ENCODE results near the gene C2orf49.
A peak's percentile ranks its signal among the peaks of the same experiment; 100 is the strongest.

Gene C2orf49

GRCh38 chr2:105384216-105384615 lies 46.9 kb downstream of the C2orf49 start:
- DNase-seq: no peak

- no peak for DNase-seq
These were observed 47.5 kb downstream of the C2orf49 start for GRCh38 chr2:105384861-105385260.

DNA sequence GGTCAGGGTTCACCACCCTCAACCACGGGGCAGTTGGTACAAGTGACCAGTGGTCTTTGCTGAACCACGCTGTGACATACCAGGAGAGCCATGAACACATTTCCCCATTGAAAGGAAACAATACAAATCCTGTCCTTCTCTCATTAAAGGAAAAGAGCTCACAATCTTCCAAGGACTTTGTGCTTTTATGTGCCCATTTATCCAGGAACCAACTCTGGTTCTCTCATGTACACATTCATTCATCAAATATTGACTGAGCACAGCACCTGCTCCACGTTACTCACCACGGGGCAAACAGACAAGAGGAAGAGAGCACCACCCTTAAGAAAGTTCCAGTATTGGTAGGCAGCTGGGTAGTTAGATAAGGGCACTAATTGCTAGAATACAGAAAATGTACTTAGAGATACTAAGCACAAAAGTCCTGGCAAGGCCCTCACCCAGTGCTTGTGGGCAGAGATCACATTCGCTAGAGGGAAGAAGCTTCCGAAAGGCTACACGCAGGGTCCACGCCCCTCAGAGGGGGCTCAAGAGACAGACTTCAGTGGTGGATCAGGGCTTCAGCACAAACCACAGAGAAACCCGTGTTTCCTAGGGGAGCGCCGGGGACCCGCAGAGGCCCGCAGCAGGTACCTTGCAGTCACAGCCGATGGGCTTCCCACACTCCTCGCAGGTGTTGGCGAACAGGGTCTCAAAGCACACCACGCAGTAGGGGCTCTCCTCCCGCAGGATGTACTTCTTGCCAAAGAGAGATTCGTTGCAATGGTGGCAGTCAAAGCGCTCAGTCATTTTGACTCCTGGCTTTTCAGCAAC lies 48.6 kb downstream of the C2orf49 start:
- no peak for DNase-seq

DNA sequence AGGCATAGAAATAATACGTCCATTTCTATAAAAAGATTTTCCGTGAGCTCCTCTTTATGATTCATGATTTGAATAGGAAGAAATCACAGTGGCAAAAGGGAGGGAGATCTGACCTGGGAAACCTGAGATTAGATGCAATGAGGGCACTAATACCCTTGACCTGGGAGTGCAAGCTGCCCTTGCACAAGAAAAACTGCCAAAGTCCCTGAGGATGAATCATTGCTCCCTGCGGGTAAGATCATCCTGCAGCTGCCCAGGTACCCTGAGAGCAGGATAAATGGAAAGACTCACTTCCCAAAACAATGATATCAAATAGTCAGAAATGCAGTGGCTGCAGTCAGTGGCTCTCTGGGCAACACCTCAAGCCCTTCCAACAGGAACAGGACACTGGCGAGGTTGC lies 49.9 kb downstream of the C2orf49 start:
- no peak for DNase-seq

DNA sequence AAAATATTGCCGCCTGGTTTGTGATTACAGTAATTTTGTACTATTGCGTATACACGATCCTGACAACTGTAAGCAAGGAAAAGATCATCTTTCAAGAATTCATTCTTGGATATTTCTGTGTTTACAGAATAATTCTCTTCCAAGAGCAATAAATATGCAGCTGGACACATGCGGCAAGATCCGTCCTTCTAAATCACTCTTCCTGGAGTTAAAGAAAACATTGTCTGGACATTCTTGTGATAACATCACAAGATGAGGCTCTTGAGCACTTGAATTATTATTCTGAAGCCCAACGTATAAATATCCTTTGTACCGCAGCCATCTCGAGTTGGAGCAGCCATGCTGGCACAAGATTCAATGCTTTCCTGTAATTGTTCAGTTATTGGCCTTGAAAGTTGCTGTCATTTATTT lies 51.6 kb downstream of the C2orf49 start:
- DNase-seq: no peak

GRCh38 chr2:105390454-105390853 lies 53.1 kb downstream of the C2orf49 start:
- DNase-seq: no peak

DNA sequence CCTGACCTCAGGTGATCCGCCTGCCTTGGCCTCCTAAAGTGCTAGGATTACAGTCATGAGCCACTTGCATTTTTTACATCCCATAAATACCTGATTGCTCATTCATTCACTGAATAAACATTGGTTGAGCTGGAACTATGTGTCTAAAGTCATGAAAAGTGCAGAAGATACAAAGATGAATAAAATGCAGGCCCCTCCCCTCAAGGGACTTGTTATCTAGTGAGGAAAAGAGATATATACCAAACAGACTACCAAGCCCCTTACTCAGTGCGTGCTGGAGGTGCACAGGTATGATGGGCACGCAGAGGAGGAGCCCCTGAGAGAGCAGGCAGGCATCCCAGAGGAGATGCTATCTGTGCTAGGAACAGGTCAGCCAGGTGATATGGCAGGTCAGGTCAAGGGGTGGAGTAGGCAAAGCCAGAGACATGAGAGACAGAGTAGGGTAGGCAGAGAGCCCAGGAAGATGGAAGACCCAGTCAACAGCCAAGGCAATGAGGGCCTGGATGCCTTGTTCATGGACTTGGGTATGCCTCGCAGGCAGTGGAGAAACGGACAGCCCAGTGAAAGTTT lies 53.8 kb downstream of the C2orf49 start:
- no peak for DNase-seq

- no peak for DNase-seq
These were observed 54.7 kb downstream of the C2orf49 start for GRCh38 chr2:105391763-105392662.

DNA sequence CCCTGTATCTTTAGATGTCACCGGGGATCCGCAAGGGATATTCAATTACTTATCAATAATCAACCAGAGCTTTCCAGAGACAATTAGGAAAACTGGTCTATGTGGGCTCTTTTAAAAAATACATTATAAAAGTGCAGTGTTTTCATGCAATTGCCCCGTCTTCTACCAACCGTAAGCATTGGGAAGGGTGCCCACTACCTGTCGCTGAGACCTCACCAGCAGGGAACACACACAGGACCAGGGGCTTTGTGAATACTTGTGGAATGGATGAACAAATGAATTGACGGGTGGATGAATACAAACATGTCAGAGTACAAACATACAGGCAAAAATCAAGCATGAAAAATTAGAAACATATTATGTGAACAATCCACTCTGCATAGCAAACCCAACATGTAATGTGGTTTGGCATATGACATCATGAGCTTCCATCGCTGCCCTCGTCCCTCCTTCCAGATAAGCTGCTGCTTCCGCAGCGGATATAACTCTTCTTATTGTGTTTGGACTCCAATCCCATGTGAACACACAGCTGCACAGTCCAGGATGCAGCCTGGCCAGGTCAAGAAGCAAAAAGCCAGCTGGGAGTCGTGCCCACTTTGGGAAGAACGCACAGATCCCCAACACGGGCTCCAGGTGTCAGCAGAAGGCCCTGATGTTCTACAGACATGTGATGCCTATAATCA lies 56.2 kb downstream of the C2orf49 start:
- no peak for DNase-seq

DNA sequence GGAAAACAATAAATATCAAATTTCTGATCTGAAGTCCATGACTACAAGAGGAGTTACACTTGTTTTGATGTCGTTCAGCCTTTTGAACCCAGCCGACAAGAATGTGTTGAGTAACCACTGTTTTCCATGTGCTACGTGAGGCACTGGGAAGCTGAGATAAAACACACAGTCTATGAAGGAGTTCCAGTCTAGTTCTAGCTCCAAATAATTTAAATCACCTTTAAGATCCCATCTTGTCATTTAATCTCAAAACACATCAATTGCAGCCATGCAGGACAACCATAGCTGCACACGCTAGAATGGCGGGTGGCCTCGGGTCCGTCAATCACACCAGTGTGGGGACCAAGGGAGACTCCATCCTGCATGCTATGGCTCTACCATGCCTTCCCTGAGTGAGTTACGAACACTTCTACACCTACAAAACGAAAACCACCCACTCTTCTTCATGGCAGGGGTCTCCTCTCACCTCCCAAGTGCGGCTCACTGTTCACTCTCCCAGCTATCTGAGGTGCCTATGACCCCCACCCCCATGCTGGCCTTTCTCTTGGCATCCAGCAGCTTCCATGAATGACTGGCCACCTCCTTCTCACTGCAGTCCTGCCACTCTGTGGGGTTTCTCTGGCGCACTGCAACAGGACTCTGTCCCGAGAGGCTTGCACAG lies 57.7 kb downstream of the C2orf49 start:
- no peak for DNase-seq

- no peak for DNase-seq
These were observed 58.4 kb downstream of the C2orf49 start for GRCh38 chr2:105395691-105396090.

DNA sequence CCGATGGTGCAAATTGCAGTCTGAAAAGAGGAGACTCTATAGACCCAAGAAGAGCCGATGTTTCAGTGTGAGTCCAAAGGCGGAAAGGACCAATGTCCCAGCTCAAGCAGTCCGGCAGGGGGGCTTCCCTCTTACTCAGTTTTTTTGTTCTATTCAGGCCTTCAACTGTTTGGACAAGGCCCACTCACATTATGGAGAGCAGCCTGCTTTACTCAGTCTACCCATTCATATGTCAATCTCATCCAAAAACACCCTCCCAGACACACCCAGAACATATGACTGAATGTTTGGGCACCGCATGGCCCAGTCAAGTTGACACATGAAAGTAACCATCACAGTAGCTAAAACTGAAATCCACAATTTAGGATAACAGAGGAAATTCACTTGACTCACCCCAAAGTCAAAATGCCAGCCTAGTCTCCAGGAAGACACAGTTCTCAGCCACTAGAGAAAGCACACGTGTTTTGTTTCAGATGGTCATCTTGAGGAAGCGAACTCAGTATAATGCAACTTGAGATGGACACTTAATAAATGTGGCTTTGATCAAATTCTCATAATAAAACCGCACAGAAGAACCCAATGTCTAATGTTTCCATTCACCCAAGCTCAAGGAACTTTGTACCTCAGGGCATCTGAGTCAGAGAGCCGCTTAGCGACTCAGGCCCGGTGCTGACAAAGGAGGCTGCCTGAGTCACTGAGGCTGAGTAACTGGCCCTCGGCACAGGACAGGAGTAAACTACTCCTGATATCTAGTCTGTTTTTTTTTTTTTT lies 59.1 kb downstream of the C2orf49 start:
- peak; percentile 51 for DNase-seq

DNA sequence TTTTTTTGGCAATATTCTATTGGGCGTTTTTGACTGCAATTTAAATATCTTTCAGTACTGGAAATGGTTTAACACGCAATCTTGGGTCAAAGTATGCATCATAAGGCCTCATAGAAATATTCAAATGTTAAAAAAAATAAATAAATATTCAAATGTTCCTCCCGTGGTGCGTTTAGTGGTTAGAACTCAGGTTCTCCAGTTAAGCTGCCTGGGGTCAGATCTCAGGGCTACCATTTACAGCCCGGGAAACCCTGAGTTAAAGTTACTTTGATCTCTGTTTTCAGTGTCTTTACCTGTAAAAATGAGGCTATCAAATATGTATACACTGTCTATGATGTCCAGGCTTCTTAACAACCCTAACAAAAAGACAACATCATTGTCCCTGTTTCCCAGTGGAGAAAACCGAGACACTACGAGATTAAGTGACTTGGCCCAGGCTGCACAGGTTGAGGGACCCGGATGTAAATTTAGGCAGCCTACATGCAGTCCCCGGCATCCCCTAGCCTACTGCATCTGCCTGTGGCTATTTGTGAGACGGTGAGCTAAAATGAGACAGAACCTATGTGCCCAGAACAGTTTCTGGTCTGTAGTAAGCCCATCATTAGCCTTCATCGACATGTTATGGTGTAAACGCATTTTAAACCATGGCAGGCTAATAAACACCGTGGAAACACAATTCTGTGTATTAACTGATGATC lies 59.8 kb downstream of the C2orf49 start:
- DNase-seq: no peak

DNA sequence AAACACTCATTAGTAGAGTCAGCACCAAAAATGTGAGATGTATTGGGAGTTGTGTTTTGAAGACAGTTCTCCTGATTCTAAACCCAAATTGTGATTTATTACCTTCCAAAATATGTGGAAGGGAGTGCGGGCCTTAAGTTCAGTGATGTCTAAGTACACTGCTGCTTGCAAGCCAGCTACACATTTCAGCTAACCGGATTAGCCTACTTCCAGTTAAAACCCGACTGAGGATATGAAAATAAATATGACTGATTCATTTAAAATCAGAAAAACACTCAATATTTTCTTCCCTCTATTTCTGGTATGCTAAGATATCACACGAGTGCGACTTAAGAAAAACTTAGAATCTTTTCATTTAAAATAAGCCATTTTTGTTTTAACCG lies 60.6 kb downstream of the C2orf49 start:
- no peak for DNase-seq

DNA sequence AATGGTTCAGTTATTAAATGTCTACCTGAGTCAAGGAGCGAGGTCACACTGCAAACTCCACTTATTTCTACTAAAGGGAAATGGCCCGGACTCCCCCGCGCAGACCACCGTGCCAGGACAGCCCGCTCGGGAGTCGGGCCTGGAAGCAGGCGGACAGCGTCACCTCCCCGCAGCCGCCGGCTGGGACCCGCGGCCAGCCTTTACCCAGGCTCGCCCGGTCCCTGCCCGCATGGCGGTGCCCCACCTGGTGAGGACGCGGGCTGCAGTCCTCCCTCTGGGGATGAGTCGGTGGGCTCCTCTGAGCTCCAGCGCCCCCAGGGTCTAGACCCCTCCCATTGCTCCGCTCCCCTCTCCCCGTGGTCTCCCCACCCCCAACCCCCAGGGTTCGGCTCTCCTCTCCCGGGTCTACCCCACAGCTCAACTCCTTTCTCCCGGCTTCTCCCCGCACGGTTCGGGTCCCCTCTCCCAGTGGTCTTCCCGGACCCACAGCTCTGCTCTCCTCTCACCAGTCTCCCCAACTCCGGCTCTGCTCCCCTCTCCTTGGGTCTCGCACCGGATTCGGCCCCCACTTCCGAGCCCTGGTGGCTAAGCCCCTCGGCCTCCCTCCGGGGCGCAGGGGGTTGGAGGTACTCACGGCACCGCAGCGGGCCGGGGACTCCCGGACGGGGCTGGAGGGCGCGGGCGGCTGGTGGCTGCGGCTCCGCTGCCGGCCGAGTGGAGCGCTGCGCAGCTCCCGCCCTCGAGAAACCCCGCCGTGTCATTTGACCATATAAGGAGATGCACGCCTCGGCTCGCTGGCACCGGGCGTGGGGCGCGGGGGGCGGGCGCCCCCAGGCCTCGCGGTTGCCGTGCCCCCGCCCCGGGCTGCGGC lies 61.2 kb downstream of the C2orf49 start, which contains the start of gene FHL2:
FHL2 (minus strand) TSS at position 716 of the 871 bp plus-strand sequence. CDS start 12,535 bp downstream, outside the sequence.
- DNase-seq: peak; percentile 59
